Activated CD8-positive, alpha-beta T cell treated with anti-CD3 and anti-CD28 coated beads for 36 hours (primary cell): ENCODE data around the gene PLCB3. TPM values are rescaled to one million over a fixed set of nuclear protein-coding genes. Genes with fewer than 3 reads are reported as not detected.

Experiments used
- ATAC-seq: fragments of 200-7000 bp; cut with Tn5 transposase; one replicate; pipeline ENCODE4 v1.10.0; 2021; ENCODE audit warnings: mild to moderate bottlenecking, moderate library complexity
- CTCF ChIA-PET: fragments of 350-600 bp; sonication (Branson Sonifier 250); formaldehyde crosslinking; loops from one replicate; lab custom pipeline; 2021; ENCODE audit warnings: antibody characterized with exemption; lab: Charles Lee
- POLR2A ChIA-PET: fragments of 350-600 bp; sonication (Branson Sonifier 250); formaldehyde crosslinking; loops from one replicate; lab custom pipeline; 2021; ENCODE audit warnings: antibody characterized with exemption; lab: Charles Lee
- DNase-seq: peaks from one replicate; pipeline ENCODE4 v3.0.0-alpha.2; 2020
- H3K27ac Mint-ChIP-seq: one replicate; pipeline ENCODE4 v1.8.0; 2021; ENCODE audit warnings: mild to moderate bottlenecking, mixed read lengths
- H3K27me3 Mint-ChIP-seq: one replicate; pipeline ENCODE4 v1.8.0; 2021; ENCODE audit warnings: mixed read lengths
- H3K36me3 Mint-ChIP-seq: one replicate; pipeline ENCODE4 v1.8.0; 2021; ENCODE audit warnings: low read depth, mixed read lengths
- H3K4me1 Mint-ChIP-seq: one replicate; pipeline ENCODE4 v1.8.0; 2021; ENCODE audit warnings: low read depth, mixed read lengths
- H3K4me3 Mint-ChIP-seq: one replicate; pipeline ENCODE4 v1.8.0; 2021; ENCODE audit warnings: mild to moderate bottlenecking, moderate library complexity, mixed read lengths
- H3K9me3 Mint-ChIP-seq: one replicate; pipeline ENCODE4 v1.8.0; 2021; ENCODE audit warnings: mixed read lengths
- CTCF ChIP-seq: fragments of 200-600 bp; IDR thresholded peaks from one replicate; pipeline ENCODE4 v1.8.0; 2022; ENCODE audit warnings: antibody characterized with exemption, mild to moderate bottlenecking
- intact Hi-C: fragments of 100-400 bp; cut with micrococcal nuclease; formaldehyde crosslinking; loops from one replicate; pipeline ENCODE4 v1.10.0; 2022
- total RNA-seq, 2 experiments: library from RNA; stranded (reverse); gene quantifications; one replicate each; pipeline ENCODE4 v1.2.3, GENCODE V29; 2021

Gene PLCB3
- total RNA-seq, 2 experiments from 2014 or later, result 8.7 to 9.6 TPM

- H3K27me3 Mint-ChIP-seq, result no peaks in the 10 kb centered on the region
- H3K9me3 Mint-ChIP-seq, result no peaks in the 10 kb centered on the region
- TF ChIP-seq CTCF, result no peak
- DNase-seq, result no peak
- H3K4me1 Mint-ChIP-seq, result peaks cover 12% of the 10 kb centered on the region
- intact Hi-C loops, result no loop called here
- POLR2A ChIA-PET, result interaction anchor here (0.8 to 2.6 kb wide), 5 partner anchors 9 to 34 kb away, joined by 3 to 14 read pairs (median 6); partner anchors contain the start of genes FERMT3 and STIP1
- no peak for ATAC-seq
- CTCF ChIA-PET, result interaction anchor here (4.0 kb wide), 1 partner anchor 14 kb away, joined by 34 read pairs; the partner anchor contains the start of gene FERMT3
- H3K4me3 Mint-ChIP-seq, result no peak overlapping the region
- no peak overlapping the region for H3K27ac Mint-ChIP-seq
- peaks cover 24% of the 10 kb centered on the region for H3K36me3 Mint-ChIP-seq
These were observed 31.6 kb upstream of the PLCB3 start for GRCh38 chr11:64219755-64220154.

- intact Hi-C loops, result no loop called here
- CTCF ChIA-PET, result no interaction called here
- H3K4me3 Mint-ChIP-seq, result no peak overlapping the region
These were observed 31.1 kb upstream of the PLCB3 start for GRCh38 chr11:64220271-64220670.

GRCh38 chr11:64220798-64221197 is 30.5 kb upstream of the PLCB3 start:
- H3K36me3 Mint-ChIP-seq, result peaks cover 18% of the 10 kb centered on the region
- H3K4me1 Mint-ChIP-seq, result peaks cover 13% of the 10 kb centered on the region
- intact Hi-C loops, result no loop called here
- H3K27ac Mint-ChIP-seq, result no peak overlapping the region
- CTCF ChIA-PET, result no interaction called here
- H3K27me3 Mint-ChIP-seq, result no peaks in the 10 kb centered on the region
- no peaks in the 10 kb centered on the region for H3K9me3 Mint-ChIP-seq
- no peak for ATAC-seq
- POLR2A ChIA-PET, result interaction anchor here (0.7 to 2.6 kb wide), 4 partner anchors 10 to 19 kb away, joined by 3 to 14 read pairs (median 6); partner anchors contain the start of gene FERMT3
- no peak for DNase-seq
- no peak overlapping the region for H3K4me3 Mint-ChIP-seq
- TF ChIP-seq CTCF, result no peak

More at GRCh38 chr11:64220271-64220670, 31.1 kb upstream of the PLCB3 start:
- ATAC-seq, result no peak
- POLR2A ChIA-PET, result interaction anchor here (0.7 to 2.6 kb wide), 4 partner anchors 9 to 19 kb away, joined by 3 to 14 read pairs (median 6); partner anchors contain the start of gene FERMT3
- H3K36me3 Mint-ChIP-seq, result peaks cover 18% of the 10 kb centered on the region
- no peaks in the 10 kb centered on the region for H3K9me3 Mint-ChIP-seq
- no peak for DNase-seq
- no peak for TF ChIP-seq CTCF
- H3K27ac Mint-ChIP-seq, result no peak overlapping the region
- H3K4me1 Mint-ChIP-seq, result peaks cover 12% of the 10 kb centered on the region
- no peaks in the 10 kb centered on the region for H3K27me3 Mint-ChIP-seq

- no peak overlapping the region for H3K4me3 Mint-ChIP-seq
- peaks cover 17% of the 10 kb centered on the region for H3K36me3 Mint-ChIP-seq
- no peak for ATAC-seq
- DNase-seq, result no peak
- intact Hi-C loops, result no loop called here
- H3K9me3 Mint-ChIP-seq, result no peaks in the 10 kb centered on the region
- TF ChIP-seq CTCF, result no peak
- CTCF ChIA-PET, result interaction anchor here (5.3 kb wide), 1 partner anchor 16 kb away, joined by 45 read pairs; the partner anchor contains the start of gene FERMT3
- POLR2A ChIA-PET, result interaction anchor here (1.6 to 6.0 kb wide), 4 partner anchors 9 to 27 kb away, joined by 3 to 151 read pairs (median 8); partner anchors contain the start of gene FERMT3
- no peak overlapping the region for H3K27ac Mint-ChIP-seq
- H3K4me1 Mint-ChIP-seq, result peaks cover 16% of the 10 kb centered on the region
- H3K27me3 Mint-ChIP-seq, result no peaks in the 10 kb centered on the region
These were observed 28.7 kb upstream of the PLCB3 start for GRCh38 chr11:64222651-64223000.

GRCh38 chr11:64223001-64223651 is 28.2 kb upstream of the PLCB3 start:
- TF ChIP-seq CTCF, result no peak
- Mint-ChIP-seq H3K9me3 (no peaks in the 10 kb centered on the region), H3K27ac (peak overlapping the region; percentile 49), H3K4me1 (peaks cover 18% of the 10 kb centered on the region), H3K4me3 (no peak overlapping the region), H3K36me3 (peaks cover 16% of the 10 kb centered on the region), H3K27me3 (no peaks in the 10 kb centered on the region)
- CTCF ChIA-PET, result interaction anchor here (1.1 to 5.3 kb wide), 4 partner anchors 11 to 81 kb away, joined by 4 to 45 read pairs (median 5); partner anchors contain the start of gene FERMT3
- DNase-seq, result no peak
- intact Hi-C loops, result no loop called here
- ATAC-seq, result no peak
- POLR2A ChIA-PET, result interaction anchor here (0.6 to 6.0 kb wide), 11 partner anchors 9 to 86 kb away, joined by 3 to 151 read pairs (median 7); partner anchors contain the start of genes FERMT3, FKBP2 and STIP1
